Suppressor macrophage (primary cell): ENCODE measurements around the gene MAPK12.

Source experiments
- DNase-seq, 4 experiments: peaks; one replicate each; pipeline ENCODE4 v3.0.0-alpha.2; 2020 to 2022

MAPK12 gene

DNA sequence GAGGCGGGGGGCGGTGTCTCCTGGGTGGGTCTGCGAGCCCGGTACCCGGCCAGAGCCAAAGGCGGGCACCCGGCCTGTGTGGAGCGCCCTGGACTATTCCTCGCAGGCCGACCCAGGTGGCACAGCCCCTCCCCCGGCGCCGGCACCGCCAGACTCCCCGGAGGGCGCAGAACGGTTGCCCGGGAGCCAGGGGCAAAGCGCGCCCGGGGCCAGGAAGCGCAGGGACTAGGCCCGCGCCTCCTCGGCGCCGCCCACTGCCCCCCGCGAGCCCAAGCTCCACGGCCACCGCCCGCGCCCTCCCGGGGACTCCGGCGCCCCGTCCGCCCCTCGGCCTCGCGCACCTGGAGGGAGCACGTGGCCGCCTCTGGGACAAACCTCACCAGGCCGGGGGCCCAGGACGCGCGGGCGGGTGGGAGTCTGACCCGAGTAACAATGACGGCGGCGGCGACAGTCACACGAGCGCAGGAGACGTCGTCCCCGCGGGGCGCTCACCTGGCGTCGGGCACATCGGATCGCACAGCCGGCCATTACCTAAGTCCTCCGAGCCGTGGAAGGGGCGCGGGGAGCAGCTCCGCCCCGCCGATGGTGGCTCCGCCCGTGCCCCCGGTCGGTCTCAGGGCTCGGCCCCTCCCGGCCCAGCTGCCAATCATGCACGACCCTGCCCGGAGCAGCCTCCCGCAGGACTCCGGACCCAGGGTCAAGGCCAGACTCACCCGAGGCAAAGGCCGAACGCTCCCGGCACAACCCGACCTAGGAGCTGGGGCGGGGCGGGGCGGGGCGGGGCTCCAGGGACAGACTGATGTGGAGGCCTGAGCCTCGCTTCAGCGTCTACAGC is 38.5 kb upstream of the MAPK12 start:
- DNase-seq: peak in 1 of 4 experiments; percentile 36

DNA sequence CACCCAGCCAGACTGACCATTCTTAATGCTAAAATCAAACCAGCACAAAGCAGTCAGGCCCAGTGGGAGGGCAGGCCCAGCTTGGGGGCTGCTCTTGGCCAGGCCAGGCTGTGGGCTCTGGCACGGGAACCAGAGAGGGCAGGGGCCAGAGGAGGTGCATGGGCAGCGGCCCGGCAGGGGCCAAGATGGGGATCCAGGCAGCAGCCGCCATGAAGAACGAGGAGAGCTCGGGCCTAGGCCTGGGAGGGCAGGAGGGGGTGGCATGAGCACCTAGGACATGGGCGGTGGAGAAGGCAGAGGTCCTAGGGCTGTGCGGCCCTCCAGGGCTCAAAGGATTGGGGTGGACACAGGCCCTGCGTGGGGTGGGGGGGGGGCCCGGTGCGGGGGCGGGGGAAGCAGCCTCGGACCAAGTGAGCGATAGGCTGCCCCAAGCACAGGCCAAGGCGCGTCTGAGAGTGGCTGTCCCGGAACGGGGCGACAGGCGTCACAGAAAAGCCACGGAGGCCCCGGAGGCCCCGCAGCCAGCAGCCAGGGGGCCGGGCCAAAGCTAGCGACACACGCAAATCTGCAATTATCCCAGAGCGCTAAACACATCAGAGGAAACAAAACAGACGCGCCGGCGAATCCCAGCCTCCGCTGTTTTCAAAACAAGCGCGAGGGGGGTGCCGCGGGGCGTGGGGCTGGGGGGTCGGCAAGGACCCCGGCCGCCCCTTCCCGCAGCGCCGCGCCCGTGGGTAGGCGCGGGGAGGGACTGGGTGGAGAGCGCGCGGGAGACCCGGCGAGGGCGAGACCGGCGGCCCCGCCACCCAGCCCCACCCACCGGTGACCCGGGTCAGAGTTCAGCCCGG is 37.7 kb upstream of the MAPK12 start:
- DNase-seq: peak in 3 of 4 experiments; percentile 29 to 52 (median 36)

DNA sequence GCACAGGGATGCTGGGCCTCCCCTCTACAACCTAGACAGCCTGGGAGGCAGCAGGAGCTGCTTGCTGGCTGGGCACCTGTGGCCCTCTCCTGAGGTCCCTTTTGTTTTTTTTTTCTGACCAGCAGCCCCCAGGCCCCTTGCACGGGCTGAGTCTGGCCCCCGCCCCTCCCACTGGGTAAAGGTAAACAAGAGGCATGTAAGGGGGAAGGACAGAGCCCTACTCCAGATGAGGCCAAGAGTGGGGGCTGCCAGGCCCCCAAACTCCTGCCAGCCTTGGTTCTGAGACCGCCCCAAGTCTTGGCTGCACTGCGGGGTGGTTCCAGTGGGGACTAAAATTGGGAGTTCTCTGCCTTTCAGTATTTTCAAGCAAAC is 36.8 kb upstream of the MAPK12 start:
- no peak for DNase-seq

DNA sequence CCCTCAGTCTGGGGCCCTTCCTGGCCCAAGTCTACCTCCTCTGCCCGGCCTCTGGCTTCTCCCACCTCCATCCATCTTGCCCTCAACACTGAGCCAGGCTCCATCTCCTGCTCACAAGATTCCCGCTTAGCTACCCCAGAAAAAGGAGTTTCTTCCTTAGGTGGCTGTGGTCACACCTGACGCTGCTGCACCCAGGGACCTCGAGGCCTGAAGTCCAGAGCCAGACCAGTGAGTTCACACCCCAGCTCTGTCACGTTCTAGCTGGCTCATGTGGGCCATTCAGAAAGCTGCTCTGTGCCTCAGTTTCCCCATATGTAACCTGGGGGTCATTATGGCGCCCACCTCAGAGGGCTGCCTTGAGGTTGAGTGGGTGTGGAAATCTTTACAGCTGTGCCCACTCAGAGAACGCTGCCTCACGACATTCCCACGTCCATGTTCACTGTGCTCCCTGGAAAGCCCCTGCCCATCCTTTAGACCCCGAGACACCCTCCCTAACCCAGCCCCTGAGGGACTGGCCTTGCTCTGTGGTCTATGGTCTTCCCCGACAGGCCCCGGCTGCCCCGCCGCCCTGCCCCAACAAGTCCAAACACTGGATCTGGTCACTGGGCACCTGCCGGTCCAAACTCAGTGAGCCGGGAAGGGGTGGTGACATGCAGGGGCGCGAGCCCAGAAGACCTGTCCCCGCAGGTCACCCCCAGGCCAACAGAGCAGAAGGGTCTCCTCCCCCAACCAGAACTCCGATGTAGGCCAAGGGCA is 36.2 kb upstream of the MAPK12 start:
- DNase-seq: no peak

DNA sequence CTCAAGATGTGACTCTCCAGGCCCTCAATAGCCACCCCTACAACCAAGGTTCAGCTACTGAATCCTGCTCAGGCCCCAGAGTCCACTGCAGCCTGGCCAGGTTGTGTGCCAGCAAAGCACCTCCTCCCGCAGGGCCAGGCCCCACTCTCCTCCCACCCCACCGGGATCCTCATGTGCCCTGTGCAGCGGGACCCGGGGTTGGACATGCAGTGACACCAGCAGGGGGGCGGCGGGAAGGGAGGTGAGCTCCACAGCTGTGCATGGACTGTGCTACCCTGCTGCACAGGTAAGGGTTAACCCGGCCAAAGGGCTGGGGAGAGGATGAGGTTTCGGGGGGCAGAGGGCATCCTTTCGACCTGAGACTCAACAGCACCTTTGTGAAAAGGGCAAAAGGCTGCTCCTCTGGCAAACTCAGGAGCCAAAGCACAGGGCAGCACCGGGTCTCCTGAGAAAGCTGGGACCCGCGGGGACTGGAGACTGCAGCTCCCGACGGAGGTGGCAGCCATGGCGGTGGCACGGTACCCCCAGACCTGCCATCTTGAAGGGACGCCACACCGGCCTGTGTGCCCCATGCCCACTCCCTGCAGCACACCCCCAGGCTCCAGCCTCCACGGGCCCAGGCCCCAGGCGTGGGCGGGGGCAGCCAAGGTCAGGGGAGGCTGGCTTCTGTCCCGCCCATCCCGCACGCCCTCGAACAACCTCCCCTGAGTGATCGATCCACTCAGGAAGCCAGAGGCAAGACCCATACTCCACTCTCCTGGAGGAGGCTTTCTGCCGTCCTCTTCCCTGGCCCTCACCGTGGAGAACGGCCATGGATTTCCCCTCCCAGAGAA is 35.4 kb upstream of the MAPK12 start:
- DNase-seq: peak in 1 of 4 experiments; percentile 24

DNA sequence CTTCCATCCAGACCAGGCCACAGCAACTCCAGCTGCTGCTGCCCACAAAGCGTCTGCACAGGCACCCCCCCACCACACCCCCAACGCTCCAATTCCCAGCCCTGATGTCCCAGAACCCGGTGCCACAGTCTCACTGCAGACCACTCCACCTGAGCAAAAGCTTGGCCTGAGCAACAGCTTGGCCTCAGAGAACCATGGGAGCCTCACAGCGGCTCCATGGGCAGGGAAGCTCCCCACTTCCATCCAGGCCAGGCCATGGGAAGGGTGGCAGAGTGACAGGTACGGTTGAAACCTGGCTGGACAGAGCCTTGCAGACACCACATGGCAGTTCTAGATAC is 32.8 kb upstream of the MAPK12 start:
- no peak for DNase-seq

DNA sequence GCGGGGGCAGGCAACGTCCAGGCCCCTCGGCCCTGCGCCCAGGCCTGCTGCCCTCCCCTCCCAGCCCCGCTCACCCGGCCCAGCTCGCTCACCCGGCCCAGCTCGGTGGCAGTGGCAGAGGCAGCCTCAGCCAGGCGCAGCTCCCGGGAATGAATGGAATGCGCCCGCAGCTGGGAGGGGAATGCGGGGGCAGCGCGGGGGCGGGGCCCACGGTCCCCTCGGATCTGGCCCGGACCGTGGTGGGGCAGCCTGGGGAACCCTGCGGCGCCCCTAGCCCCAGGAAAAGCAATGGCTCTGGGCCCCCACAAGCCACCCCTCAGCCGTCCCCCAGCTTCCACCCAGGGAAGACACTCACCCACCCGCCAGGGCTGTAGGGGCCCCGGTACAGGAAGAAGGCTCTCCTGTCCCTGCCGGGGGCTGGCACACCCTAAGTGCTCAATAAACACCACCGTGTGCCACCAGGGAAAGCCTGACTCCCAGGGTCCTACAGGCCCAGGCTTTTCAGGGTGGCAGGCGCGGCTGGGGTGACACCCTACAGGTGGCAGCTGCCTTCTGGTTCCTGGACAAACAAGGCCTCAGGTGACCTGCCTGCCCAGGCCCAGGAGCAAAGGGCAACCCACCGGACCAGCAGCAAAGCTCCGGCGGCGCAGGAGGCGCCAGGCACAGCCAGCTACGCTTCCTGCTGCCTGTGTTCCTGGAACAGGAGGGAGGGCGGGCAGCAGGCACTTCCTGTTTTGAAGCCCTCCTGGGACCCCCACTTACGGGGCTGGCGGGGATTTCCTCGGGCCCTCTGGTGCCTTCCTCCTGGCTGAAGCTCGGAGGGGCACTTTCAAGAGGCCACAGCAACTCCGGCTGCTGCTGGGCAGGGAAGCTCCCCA is 32.2 kb upstream of the MAPK12 start:
- peak in 2 of 4 experiments; percentile 38 to 51 for DNase-seq

DNA sequence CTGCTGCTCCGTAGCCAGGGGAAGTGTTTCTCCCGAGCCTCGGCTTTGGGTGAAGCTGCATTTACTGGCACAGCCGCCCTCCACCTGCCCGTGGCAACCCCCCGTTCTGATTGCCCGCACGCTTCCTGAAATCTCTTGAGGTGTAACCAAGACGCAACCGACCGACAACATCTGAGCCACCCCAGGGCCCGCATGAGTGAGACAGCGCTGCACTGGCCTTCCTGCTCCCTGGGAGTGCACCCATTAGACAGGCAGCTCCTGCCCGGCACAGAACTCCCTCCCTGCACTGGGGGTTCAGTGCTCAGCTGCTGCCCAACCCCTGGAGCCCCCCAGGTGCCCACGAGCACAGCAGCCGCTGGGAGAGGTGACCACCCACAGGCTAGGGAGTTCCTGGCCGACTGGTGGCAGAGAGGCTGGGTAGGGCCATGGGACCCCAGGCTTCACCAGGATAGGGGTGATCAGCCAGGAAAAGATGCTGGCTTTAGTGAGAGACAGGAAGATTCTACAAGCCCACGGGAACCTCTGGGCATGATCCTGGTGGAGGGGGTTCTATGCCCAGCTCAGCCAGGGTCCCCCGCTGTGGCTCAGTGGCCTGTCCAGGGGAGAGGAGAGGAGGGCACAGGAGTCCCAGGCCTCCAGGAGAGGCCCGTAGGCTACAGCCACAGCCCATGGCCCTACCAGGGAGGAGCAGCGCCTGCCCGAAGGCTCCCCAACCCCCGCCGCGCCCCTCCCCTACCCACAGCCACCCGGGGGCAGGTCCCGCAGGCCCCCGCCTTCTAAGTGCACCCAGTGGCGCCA is 31.4 kb upstream of the MAPK12 start:
- DNase-seq: peak in 1 of 4 experiments; percentile 19

DNA sequence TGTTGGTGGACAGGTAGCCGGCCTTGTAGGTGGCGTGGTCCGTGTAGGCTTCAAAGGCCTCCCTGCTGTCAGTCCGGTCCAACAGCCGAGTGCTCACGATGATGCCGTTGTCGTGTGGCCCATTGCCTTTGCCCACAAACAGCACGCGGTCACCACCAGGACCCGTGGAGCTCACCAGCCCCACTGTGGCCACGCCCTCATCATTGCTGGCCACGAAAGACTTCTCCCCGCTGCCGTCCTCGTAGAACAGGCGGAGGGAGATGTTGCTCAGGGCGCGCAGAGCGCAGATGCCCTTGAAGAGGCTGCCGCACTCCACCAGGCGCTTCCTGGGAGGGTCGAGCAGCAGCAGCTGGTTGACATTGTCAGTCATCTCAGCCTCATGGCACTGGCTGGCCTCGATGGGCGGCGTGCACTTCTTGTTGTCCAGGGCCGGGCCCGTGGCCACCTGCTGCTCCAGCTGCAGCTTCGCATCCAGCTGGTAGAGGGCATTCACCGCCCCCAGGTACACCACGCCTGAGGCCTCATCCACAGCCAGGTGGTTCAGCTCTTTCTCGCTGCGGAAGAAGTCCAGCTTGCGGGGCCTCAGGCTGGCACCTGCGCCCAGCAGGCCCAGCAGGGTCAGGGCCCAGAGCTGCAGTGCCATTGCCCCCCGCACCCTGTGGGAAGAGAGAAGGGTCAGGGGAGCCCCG is 28.6 kb upstream of the MAPK12 start:
- no peak for DNase-seq

DNA sequence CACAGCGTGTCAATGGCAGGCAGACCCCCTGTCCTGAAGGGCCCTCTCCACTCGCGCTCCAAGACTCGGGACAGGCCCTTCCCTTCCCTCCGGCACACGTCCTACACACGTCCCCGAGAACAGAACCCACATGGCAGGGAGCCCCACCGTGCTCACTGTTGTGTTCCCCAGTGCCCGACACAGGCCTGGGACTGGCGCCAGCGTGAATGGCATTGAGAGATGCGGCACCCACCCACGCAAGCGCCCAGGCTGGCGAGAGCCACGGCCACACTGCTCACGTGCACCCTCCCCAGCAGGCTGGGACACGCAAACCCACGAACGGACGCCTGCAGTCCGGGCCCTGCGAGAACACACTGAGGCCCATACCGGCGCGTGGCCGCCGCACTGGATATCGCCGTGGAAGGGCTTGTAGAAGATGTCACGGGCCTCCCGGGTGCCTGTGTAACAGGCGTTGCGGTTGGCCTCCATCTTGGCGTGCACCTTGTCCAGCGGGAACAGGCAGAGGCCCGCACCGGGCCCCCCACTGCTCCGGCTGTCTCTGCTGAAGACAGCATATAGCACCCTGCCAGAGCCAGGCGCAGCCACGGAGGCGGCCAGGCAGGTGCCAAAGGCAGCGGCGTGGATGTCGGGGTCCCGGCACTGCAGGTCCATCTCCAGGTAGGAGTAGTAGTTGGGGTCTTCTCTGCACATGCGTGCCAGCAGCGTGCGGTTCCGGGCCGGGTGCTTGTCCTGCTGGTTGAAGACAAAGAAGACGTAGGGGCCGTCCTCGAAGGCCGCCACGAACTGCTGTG is 27.9 kb upstream of the MAPK12 start:
- no peak for DNase-seq

DNA sequence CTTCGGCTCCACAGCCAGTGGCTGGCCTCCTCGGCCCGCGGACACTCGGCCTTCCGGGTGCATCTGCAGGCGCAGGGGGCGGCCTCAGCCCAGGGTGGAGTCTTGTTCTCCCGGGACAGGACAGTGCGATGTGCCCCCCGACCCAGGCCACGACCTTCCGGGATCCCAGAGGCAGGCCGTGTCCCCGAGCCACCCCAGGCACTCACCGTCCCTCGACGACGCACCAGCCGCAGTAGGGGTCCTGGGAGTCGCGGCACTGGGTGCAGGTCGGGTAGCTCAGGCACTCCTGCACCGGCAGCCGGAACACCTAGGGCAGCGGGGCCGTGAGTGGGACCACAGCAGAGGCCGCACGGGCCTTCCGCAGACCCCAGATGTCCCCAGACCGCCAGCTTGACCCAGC is 26.2 kb upstream of the MAPK12 start:
- no peak for DNase-seq

DNA sequence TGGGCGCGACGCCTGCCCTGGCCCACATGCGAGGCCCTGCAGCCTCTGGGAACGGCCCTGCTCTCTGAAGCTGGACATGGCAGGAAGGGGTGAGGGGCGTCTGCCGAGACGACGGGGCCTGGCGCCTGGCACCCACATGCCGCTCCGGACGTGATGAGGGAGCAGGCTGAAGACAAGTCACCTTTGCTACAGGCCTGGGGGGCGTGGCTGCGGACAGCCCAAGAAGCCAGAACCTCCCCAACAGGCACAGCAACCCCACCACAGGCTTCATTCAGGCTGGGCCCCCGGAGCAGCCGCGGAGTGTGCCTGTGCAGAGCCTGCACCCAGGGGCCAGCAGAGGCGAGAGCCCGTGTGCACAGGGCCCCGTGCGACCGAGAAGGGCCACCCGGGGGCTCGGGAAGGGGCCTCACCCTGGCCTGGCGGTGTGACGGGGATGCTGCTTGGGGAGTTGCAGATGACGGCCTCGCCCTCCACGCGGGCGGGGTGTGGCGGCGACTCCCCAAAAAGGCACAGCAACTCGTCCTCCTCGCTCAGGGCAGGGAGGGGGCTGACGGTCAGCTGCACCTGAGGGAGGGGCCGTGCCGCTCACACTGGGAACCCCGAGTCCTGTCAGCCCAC is 25.3 kb upstream of the MAPK12 start:
- DNase-seq: no peak

DNA sequence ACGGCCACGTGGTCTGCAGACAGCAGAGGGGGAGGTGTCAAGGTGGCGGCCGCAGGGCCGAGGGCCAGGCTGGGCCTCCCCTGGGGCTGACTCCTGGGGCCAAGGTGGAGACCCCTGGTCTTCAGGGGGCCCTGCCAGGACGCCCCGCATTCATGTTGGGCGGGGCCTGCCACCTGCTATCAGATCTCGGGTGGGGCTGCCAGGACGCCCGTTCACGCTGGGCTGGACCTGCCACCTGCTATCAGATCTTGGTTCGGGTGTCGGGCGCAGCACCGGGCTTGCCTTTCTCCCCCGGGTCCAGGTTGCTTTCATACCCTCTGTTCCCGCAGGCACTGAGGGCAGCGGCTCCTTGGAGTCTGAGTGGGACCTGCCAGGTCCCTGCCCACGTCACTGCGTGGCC is 24.8 kb upstream of the MAPK12 start:
- DNase-seq: no peak

DNA sequence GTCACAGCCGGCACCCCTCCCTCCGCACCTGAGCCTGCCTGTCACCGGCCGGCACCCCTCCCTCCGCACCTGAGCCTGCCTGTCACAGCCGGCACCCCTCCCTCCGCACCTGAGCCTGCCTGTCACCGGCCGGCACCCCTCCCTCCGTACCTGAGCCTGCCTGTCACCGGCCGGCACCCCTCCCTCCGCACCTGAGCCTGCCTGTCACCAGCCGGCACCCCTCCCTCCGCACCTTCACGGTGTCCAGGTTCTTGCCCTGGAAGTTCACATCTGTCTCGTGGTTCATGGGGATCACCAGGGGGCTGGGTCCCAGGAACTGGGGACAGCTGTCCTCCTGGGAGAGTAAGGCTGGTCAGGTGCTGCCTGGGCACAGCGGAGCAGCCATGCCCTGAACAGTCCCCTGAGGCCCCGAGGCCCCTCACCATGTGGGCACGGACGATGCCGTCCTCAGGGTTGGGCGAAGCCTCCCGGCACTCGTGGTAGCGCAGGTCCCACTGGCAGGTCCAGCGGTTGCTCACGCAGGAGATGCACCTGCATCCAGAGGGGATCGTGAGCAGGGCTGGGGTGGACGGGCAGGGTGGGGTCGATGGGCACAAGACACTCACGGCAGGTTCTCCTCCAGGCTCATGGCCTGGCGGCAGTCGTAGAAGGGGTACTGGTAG is 24.2 kb upstream of the MAPK12 start:
- DNase-seq: no peak

DNA sequence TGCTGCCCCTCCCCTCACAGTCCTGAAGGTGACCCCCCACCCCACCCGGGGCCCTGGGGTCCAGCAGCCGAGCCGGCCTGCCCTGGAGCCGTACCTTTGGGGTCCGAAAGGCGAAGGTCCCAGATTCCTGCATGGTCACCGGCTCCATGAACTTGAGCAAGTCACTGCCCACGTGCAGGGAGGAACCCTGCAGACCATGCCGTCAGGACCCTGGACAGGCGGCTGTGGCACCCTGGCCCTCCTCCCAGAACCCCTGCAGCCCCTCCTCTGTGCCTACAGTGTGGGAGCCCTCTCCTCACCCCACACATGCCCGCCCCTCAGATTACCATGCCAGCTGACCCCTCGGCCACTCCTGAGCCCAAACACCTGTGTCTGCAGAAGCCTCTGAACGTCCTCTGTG is 23.0 kb upstream of the MAPK12 start:
- DNase-seq: no peak

DNA sequence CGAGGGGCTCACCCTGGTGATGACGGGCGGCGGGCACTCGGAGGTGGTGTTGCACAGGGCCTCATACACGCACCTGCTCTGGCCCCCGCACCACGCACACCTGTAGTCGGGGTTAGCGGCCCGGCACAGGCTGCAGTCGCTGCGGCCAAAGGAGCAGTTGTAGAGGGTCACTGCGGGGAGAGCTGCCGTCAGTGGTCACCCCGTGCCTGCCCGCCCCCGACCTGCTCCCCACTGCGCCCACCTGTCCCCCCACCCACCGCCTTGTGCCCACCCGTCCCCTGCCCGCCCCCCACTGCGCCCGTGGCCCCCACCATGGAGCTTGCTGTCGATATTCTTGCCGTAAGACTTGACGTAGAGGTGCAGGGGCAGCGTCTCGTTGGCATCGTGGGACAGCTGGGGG is 22.3 kb upstream of the MAPK12 start:
- DNase-seq: no peak

DNA sequence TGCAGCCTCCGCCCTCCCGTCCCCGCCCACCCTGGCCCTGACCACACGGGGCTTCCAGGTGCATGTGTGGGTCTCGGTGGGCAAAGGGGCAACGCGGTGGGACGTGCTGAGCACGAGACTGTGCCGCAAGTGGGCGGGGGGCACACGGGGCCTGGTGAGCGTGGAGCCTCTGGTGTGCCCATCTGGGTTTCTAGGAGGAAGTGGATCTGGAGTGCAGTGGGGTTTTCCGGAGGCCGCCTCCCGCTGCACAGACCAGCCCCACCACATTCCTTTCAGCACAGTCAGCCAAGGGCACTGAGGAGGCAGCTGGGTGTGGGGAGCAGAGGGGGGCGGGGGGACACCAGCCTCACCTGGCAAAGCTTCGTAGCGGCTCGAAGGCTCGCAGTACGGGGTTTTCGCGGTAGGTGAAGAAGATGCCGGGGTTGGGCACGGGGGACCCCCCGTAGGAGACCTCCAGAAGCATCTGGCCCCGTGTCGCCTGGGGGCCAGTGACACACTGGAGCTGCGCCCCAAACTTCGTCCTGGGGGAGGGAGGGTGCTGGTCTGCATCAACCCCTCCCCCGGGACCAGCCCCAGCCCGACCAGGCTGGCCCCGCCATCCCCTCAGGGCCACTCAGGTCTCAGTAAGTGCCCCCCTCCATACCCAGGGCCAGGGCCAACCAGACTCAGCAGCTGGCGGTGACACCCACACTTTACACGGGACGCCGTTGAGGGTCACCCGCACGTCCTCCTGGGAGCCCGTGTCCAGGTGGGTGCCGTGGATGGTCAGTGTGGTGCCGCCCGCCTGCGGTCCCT is 21.1 kb upstream of the MAPK12 start:
- no peak for DNase-seq
